Central memory CD4-positive, alpha-beta T cell (primary cell): ENCODE measurements around the gene PITRM1.
"Not testable (repeated sequence)": the region's sequence is repeated elsewhere in the genome, so short reads cannot be mapped to it uniquely, and the experiment has no call there.

Experiments used
- DNase-seq: peaks from one replicate; pipeline ENCODE4 v3.0.0; 2022

The PITRM1 gene

GRCh38 chr10:3115685-3116084 is 56.9 kb downstream of the PITRM1 start:
- DNase-seq = no peak

DNA sequence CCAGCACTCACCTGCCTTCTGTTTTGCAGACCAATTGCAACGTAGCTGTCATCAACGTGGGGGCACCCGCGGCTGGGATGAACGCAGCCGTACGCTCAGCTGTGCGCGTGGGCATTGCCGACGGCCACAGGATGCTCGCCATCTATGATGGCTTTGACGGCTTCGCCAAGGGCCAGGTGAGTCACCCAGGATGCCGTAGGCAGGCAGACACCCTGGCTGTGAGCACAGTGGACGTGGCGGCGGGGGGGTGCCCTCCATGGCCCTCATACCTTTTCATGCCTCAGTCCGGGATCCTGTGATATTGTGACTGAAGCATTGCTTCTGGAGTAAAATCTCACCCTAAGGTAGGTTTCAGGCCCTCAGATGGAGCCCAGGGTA is 59.2 kb downstream of the PITRM1 start:
- DNase-seq = no peak

DNA sequence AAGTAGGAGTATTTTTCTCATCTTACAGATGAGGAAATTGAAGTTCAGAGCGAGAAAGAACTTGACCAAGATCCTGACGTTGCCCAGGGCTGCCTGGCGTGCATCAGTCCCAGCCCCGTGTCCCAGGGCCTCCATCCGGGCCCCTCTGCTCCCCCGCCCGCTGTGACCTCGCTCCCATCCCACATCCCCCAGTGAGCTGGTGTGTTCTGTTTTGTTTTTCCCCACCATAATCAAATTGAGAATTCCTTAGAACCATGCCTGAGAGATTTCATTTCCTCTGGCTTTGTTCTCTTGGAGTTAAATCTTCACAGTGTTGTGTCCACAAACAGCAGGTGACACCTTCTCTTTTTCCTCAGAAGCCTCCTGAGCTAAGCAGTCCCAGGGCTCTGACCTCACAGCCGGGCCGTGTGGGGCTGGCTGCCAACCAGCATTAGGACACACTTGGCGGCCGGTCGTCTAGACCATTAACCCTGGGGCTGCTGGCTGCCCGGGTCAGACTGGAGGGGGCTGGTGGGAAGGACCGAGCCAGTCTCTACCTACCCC is 60.9 kb downstream of the PITRM1 start:
- no peak for DNase-seq

- DNase-seq = no peak
Measured at GRCh38 chr10:3110782-3111620, 61.6 kb downstream of the PITRM1 start.

- DNase-seq = no peak
Measured at GRCh38 chr10:3109633-3110032, 62.9 kb downstream of the PITRM1 start.

GRCh38 chr10:3109196-3109595 is 63.4 kb downstream of the PITRM1 start:
- no peak for DNase-seq

- no peak for DNase-seq
Measured at GRCh38 chr10:3108575-3109105, 63.9 kb downstream of the PITRM1 start.

DNA sequence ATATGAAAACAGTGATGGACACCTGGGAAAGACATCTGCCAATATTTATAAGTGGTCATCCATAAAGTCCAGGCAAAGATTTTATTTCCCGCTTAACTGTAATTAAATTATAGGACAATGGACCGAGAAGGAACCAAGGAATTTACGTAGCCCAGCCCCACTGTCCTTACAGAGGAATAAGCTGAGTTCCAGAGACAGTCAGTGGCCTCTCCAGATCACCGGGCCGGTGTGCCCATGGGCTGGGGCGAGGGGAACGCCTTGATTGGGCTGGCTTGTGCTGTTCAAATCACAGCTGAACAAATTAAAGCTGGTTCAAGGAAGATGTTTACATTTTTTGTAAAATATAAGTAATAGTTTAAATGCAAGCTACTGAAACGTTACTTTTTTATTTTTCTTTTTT is 64.5 kb downstream of the PITRM1 start:
- DNase-seq = no peak

DNA sequence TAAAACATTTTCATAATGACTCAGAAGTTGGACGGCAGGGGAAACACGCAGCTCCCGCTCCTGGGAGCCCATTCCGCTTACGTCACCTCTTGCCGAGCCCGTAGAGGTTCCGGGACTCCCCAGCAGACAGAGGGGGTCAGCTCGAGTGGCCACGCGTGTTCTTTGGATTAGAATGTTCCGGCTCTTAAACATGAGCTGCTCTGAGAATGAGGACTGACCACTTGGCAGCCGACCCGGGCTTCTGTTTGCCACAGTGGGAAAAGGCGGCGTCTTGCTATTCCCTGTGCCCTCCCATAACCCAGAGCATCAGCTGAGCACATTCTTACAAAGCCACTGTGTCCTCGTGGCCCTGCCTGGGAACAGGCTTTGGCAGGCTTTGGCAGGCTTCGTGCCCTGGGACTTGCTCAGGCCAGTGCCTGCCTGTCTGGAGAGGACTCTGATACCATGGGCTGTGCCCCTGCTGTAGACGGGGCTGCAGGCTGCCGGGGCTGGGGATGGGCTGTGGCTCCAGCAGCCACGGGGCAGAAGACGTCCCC is 65.1 kb downstream of the PITRM1 start:
- DNase-seq = no peak

DNA sequence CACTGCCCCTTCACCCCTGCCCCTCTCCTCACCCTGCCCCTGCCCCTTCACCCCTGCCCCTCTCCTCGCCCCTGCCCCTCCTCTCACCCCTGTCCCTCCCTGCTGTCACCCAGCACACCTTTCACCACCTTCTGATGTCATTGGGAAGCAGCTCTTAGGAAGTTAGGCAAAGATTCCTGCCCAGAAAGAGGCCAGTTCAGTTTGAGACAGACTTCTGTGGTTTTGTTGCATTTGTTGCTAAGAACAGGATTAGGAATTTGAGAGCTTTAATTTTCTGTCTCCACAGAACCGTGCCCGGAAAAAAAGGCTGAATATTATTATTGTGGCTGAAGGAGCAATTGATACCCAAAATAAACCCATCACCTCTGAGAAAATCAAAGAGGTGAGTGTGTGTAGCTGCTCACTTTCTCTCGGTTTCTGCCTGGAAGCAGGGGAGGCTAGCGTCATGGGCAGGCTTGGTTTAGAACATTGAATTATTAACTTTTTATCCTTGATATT is 65.6 kb downstream of the PITRM1 start:
- DNase-seq = no peak

GRCh38 chr10:3106328-3106727 is 66.3 kb downstream of the PITRM1 start:
- not testable (repeated sequence) for DNase-seq

- no peak for DNase-seq
Measured at GRCh38 chr10:3105905-3106304, 66.7 kb downstream of the PITRM1 start.

DNA sequence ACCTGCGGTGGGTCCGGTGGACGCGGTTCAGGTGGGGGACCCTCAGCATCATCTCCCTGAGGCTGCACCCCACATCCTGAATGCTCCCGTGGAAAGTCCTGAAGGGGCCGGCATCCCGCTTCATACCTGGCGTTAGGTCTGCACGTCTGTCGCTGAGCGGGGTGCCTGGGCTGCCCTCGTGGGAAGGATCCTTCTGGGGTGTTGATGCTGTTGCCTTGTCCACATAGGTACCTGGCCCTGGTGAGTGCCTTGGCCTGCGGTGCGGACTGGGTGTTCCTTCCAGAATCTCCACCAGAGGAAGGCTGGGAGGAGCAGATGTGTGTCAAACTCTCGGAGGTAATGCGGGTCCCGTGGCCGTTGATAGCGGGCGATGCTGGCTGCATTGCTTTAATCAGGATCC is 67.4 kb downstream of the PITRM1 start:
- DNase-seq = no peak

GRCh38 chr10:3104251-3104918 is 68.2 kb downstream of the PITRM1 start:
- DNase-seq = no peak

GRCh38 chr10:3103646-3104045 is 68.9 kb downstream of the PITRM1 start:
- DNase-seq = no peak

- DNase-seq = no peak
Measured at GRCh38 chr10:3102720-3103427, 69.7 kb downstream of the PITRM1 start.

- DNase-seq = no peak
Measured at GRCh38 chr10:3100856-3101640, 71.5 kb downstream of the PITRM1 start.

GRCh38 chr10:3100093-3100792 is 72.3 kb downstream of the PITRM1 start:
- no peak for DNase-seq

- no peak for DNase-seq
Measured at GRCh38 chr10:3099291-3100092, 73.1 kb downstream of the PITRM1 start.

DNA sequence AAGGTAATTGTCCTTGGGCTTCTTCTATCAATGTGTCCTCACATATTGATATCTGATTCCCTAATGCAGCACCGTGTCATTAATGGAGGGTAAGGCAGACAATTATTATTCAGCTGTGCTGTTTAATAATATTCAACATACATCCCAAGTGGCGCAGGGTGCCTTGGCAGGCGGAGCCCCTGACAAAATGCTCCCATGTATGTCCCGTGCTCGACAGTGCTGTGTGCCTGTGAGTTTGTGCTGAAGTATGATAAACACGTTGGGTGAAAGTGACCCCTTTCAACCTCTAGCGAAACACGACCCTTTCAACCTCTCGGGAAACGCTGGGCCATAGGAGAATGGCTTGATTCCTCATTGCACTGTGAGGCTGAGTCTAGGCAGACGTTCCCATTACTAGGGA is 73.9 kb downstream of the PITRM1 start:
- DNase-seq = no peak
